Keratinocyte (primary cell): ENCODE measurements around the gene TRIM14.

Source experiments
- EZH2 ChIP-seq: IDR thresholded peaks from one replicate; pipeline ENCODE4 v1.6.1; 2012; ENCODE audit warnings: inconsistent platforms, mild to moderate bottlenecking, low read length, moderate library complexity
- TF ChIP-seq, protein P1 (sequence below), 3 experiments: IDR thresholded peaks in 1 of 3; conservative IDR thresholded peaks in 1 of 3; optimal IDR thresholded peaks in 1 of 3; 2 replicates in 2 of 3; 3 replicates in 1 of 3; pipeline versions ENCODE3 to v1.5.1; 2011; ENCODE audit warnings: low read length in 3 of 3, mild to moderate bottlenecking in 3 of 3, moderate library complexity in 2 of 3, control low read depth in 1 of 3, inconsistent platforms in 1 of 3; ENCODE audit not compliant: insufficient read depth in 2 of 3; ENCODE audit errors: extremely low read depth in 1 of 3

DNA sequence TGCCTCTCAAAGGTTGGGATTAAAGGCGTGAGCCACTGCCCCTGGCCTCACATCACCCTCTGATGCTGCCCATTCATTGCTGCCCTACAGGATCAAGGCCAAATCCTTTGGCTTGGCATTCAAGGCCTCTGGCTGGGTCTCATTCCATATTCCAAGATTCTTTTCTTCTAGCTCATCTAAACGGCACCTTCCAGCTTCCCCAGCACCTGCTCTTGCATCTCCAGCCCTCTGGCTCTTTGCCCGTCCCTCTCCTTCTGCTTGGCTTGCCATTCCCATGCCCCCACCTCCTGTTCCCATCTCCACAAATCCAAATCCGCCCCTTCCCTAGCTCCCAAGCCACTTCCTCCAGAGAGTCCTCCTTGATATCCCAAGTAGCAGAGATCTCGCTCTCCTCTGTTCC is 40.3 kb upstream of the TRIM14 start:
- TF ChIP-seq, protein P1, sequence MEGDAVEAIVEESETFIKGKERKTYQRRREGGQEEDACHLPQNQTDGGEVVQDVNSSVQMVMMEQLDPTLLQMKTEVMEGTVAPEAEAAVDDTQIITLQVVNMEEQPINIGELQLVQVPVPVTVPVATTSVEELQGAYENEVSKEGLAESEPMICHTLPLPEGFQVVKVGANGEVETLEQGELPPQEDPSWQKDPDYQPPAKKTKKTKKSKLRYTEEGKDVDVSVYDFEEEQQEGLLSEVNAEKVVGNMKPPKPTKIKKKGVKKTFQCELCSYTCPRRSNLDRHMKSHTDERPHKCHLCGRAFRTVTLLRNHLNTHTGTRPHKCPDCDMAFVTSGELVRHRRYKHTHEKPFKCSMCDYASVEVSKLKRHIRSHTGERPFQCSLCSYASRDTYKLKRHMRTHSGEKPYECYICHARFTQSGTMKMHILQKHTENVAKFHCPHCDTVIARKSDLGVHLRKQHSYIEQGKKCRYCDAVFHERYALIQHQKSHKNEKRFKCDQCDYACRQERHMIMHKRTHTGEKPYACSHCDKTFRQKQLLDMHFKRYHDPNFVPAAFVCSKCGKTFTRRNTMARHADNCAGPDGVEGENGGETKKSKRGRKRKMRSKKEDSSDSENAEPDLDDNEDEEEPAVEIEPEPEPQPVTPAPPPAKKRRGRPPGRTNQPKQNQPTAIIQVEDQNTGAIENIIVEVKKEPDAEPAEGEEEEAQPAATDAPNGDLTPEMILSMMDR (optimal IDR thresholded peaks at IDR 0.05 in 1 of 3, IDR thresholded peaks at IDR 0.05 in 1 of 3, conservative IDR thresholded peaks at IDR 0.05 in 1 of 3; ENCODE audit: extremely low read depth in 1 of 3, insufficient read depth in 2 of 3, low read length in 3 of 3), result no peak
- no peak for TF ChIP-seq EZH2
